A549 (cell line): ENCODE results near the gene LRRC59. TPM values are rescaled to one million over a fixed set of nuclear protein-coding genes. Genes with fewer than 3 reads are reported as not detected.
"Not testable (repeated sequence)": the region's sequence is repeated elsewhere in the genome, so short reads cannot be mapped to it uniquely, and the experiment has no call there.

Experiments
- ATAC-seq, 2 experiments: fragments of 200-7000 bp in 1 of 2; fragments of >200 bp in 1 of 2; cut with Nextera tagmentation in 1 of 2; cut with Tn5 transposase in 1 of 2; 3 replicates each; pipeline versions ENCODE4 v1.8.0 to v1.9.1; 2018 to 2020; ENCODE audit warnings: mild to moderate bottlenecking in 1 of 2, moderate library complexity in 1 of 2
- CTCF ChIA-PET: fragments of 300-600 bp; sonication (Branson Sonifier 250); formaldehyde crosslinking; extraction: SDS; loops from one replicate; lab custom pipeline; 2021; ENCODE audit warnings: antibody characterized with exemption, inconsistent platforms; lab: Yijun Ruan, JAX
- POLR2A ChIA-PET: fragments of 350-600 bp; formaldehyde crosslinking; extraction: SDS; loops from one replicate; lab custom pipeline; 2021; ENCODE audit warnings: antibody characterized with exemption, inconsistent platforms; lab: Yijun Ruan, JAX
- DNase-seq, 2 experiments: peaks; one replicate each; pipeline versions ENCODE4 v3.0.0 to v3.0.0-alpha.2; 2011 to 2016; ENCODE audit warnings: low read depth in 1 of 2, low spot score in 1 of 2
- FAIRE-seq: peaks from 2 replicates; lab custom pipeline; 2011; peaks lifted over from hg19 to GRCh38; lab: Jason Lieb, UNC
- H3K27ac ChIP-seq, 2 experiments: fragments of >200 bp; sonication (Bioruptor Twin); formaldehyde crosslinking; 3 replicates each; pipeline ENCODE4 v1.5.1; 2016 to 2017
- H3K4me1 ChIP-seq: fragments of >200 bp; sonication (Bioruptor Twin); formaldehyde crosslinking; 3 replicates; pipeline ENCODE4 v1.6.1; 2016
- H3K4me2 ChIP-seq: fragments of >200 bp; sonication (Bioruptor Twin); formaldehyde crosslinking; 3 replicates; pipeline ENCODE4 v1.6.1; 2016
- H3K4me3 ChIP-seq: fragments of >200 bp; sonication (Bioruptor Twin); formaldehyde crosslinking; 3 replicates; pipeline ENCODE4 v1.5.1; 2016
- H3K9me3 ChIP-seq: fragments of >200 bp; sonication (Bioruptor Twin); formaldehyde crosslinking; 3 replicates; pipeline ENCODE4 v1.6.1; 2016
- CBX8 ChIP-seq: fragments of 200-600 bp; sonication (generic); IDR thresholded peaks from 2 replicates; pipeline ENCODE4 v1.6.1; 2016
- FOSB ChIP-seq: fragments of 250-450 bp; sonication (Bioruptor Pico); IDR thresholded peaks from 2 replicates; pipeline ENCODE4 v1.5.0; 2020; ENCODE audit warnings: mild to moderate bottlenecking, moderate library complexity
- GATA3 ChIP-seq: IDR thresholded peaks from 2 replicates; pipeline ENCODE4 v1.6.1; 2012; ENCODE audit warnings: borderline replicate concordance
- HDAC2 ChIP-seq: fragments of 200-600 bp; sonication (generic); IDR thresholded peaks from 2 replicates; pipeline ENCODE4 v1.6.1; 2016
- JUN ChIP-seq, 2 experiments: fragments of >200 bp; sonication (Bioruptor Twin); formaldehyde crosslinking; IDR thresholded peaks; 2 replicates in 1 of 2; 3 replicates in 1 of 2; pipeline ENCODE4 v1.6.1; 2016 to 2017
- MAFK ChIP-seq: fragments of 450-650 bp; IDR thresholded peaks from 2 replicates; pipeline ENCODE4 v1.6.1; 2014; ENCODE audit not compliant: partially characterized antibody
- MAZ ChIP-seq: fragments of 150-350 bp; IDR thresholded peaks from 2 replicates; pipeline ENCODE4 v1.6.1; 2014; ENCODE audit warnings: antibody characterized with exemption, low read depth, low read length, borderline replicate concordance
- MYC ChIP-seq: IDR thresholded peaks from 2 replicates; pipeline ENCODE4 v1.6.1; 2012; ENCODE audit warnings: mild to moderate bottlenecking, inconsistent platforms, low read length, improper control_type of control experiment, borderline replicate concordance
- NR3C1 ChIP-seq: fragments of >200 bp; sonication (Bioruptor Twin); formaldehyde crosslinking; IDR thresholded peaks from 3 replicates; pipeline ENCODE4 v1.6.1; 2017
- PHF8 ChIP-seq: fragments of 200-600 bp; sonication (generic); IDR thresholded peaks from 2 replicates; pipeline ENCODE4 v1.6.1; 2016; ENCODE audit warnings: low read depth, mild to moderate bottlenecking, antibody characterized with exemption, moderate library complexity, borderline replicate concordance
- POLR2A ChIP-seq: IDR thresholded peaks from 2 replicates; pipeline ENCODE4 v1.6.1; 2012; ENCODE audit warnings: mild to moderate bottlenecking, low read length
- RARB ChIP-seq: fragments of 250-450 bp; sonication (Bioruptor Pico); IDR thresholded peaks from 2 replicates; pipeline ENCODE4 v1.8.0; 2021; ENCODE audit warnings: mild to moderate bottlenecking, moderate library complexity
- RFX5 ChIP-seq: fragments of 450-650 bp; IDR thresholded peaks from 2 replicates; pipeline ENCODE4 v1.7.1; 2014; ENCODE audit warnings: antibody characterized with exemption, mild to moderate bottlenecking, moderate library complexity
- TFCP2L1 ChIP-seq: fragments of 250-450 bp; sonication (Bioruptor Pico); IDR thresholded peaks from 2 replicates; pipeline ENCODE4 v1.5.0; 2021; ENCODE audit warnings: mild to moderate bottlenecking
- ZC3H11A ChIP-seq: fragments of 450-650 bp; IDR thresholded peaks from 2 replicates; pipeline ENCODE4 v1.6.1; 2014; ENCODE audit warnings: antibody characterized with exemption, mild to moderate bottlenecking
- ZNF302 ChIP-seq: fragments of 250-450 bp; sonication (Bioruptor Pico); IDR thresholded peaks from 2 replicates; pipeline ENCODE4 v1.9.0; 2021; ENCODE audit warnings: inconsistent platforms, mild to moderate bottlenecking, moderate library complexity
- WGBS: methylation state at CpG from one replicate; pipeline ENCODE4 v1.1.6; 2017; ENCODE audit errors: missing lambda C conversion rate; 5-methylcytosine and 5-hydroxymethylcytosine counted together
- polyA plus RNA-seq, 4 experiments: library from polyadenylated mRNA; depleted of rRNA in 3 of 4; stranded (reverse); fragments of >200 nt; fragmentation: RNase III in 1 of 4; extraction: RNeasy Plus Mini Kit Qiagen cat#74134 plus additional on column Dnase treatment in 1 of 4; gene quantifications; 2 replicates in 3 of 4; 3 replicates in 1 of 4; pipeline ENCODE4 v1.2.3, GENCODE V29; 2011 to 2017
- TF ChIP-seq, protein P1 (sequence below): fragments of 450-650 bp; IDR thresholded peaks from 2 replicates; pipeline ENCODE4 v1.6.1; 2014; ENCODE audit warnings: antibody characterized with exemption
- TF ChIP-seq, protein P2 (sequence below): fragments of 250-450 bp; sonication (Bioruptor Pico); IDR thresholded peaks from 2 replicates; pipeline ENCODE4 v1.5.0; 2020; ENCODE audit warnings: low read depth, mild to moderate bottlenecking, moderate library complexity
- TF ChIP-seq, protein P3 (sequence below): fragments of >200 bp; sonication (Bioruptor Twin); formaldehyde crosslinking; IDR thresholded peaks from 3 replicates; pipeline ENCODE4 v1.6.1; 2016

Gene LRRC59
- polyA plus RNA-seq, 2 of the 4 experiments (the other 2 are of a cell fraction) = 209 to 228 TPM

DNA sequence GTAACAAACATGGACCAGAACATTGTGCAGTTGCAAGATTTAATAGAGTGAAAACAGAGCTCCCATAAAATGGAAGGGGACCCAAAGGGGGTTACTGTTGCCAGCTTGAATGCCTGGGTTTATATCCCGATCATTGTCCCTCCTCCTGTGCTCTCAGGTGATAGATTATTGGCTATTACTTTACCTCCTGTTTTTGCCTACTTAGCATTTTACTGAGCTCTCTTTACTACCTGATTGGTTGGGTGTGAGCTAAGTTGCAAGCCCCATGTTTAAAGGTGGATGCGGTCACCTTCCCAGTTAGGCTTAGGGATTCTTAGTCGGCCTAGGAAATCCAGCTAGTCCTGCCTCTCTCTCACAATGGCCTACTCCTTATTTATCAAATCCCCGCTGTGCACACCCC lies 8.0 kb upstream of the LRRC59 start:
- H3K4me3 ChIP-seq, DNase-seq, H3K4me1 ChIP-seq, H3K4me2 ChIP-seq, ATAC-seq, H3K9me3 ChIP-seq, FAIRE-seq, H3K27ac ChIP-seq: not testable (repeated sequence)
- CTCF ChIA-PET = interaction anchor here (1.2 to 6.0 kb wide), 5 partner anchors 7 to 219 kb away, joined by 3 to 59 read pairs (median 5); partner anchors contain the start of gene LRRC59
- 48% methylated on average over 4 of the region's 4 CpGs for WGBS
- TF ChIP-seq MAFK = peak; percentile 94
- POLR2A ChIA-PET = interaction anchor here (3.3 kb wide), 1 partner anchor 8 kb away, joined by 9 read pairs; the partner anchor contains the start of gene LRRC59

DNA sequence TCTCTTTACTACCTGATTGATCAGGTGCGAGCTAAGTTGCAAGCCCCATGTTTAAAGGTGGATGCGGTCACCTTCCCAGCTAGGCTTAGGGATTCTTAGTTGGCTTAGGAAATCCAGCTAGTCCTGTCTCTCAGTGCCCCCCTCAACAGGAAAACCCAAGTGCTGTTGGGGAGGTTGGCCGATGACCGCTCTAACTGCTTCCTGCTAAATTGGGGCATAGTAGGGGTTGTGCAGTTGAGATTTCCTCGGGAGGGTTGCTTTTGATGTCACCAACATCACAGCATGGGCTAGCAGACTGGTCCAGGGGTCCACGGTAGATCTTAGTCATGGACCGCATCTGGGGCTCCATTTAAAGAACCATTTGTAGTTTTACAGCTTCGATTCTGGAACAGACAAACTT lies 2.3 kb upstream of the LRRC59 start:
- WGBS = 75% methylated on average over 8 of the region's 8 CpGs
- CTCF ChIA-PET = interaction anchor here (1.0 to 15.8 kb wide), 7 partner anchors 8 to 80 kb away, joined by 3 to 445 read pairs (median 27); partner anchors contain the start of genes ACSF2, EME1 and MRPL27
- POLR2A ChIA-PET = not testable (repeated sequence)

DNA sequence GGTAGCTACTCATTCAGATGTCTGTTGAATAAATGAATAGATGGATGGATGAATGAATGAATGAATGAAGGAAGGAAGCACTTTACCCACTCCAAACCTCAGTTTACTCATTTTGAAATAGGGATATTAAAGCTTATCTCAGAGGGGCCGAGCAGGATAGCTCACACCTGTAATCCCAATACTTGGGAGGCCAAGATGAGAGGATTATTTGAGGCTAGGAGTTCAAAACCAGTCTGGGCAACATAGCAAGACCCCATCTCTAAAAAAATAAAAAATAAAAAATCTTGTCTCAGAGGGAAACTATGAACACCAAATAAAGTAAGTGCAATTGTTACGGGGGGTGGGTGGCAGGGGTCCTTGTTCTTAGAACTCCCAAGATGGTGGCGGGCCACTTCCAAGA lies 1.3 kb upstream of the LRRC59 start:
- not testable (repeated sequence) for FAIRE-seq, ATAC-seq, DNase-seq, H3K9me3 ChIP-seq, H3K4me3 ChIP-seq, H3K27ac ChIP-seq, H3K4me2 ChIP-seq
- ChIA-PET CTCF (interaction anchor here (1.0 to 15.8 kb wide), 13 partner anchors 9 to 304 kb away, joined by 3 to 445 read pairs (median 17); partner anchors contain the start of genes ACSF2, EME1 and MRPL27), POLR2A (interaction anchor here (0.9 kb wide), 1 partner anchor 18 kb away, joined by 3 read pairs; no protein-coding TSS in a partner anchor)
- WGBS = 71% methylated on average over 3 of the region's 3 CpGs
- H3K4me1 ChIP-seq = peaks cover 20% of the 10 kb centered on the region

More for the DNA sequence above, 2.3 kb upstream of the LRRC59 start:
- DNase-seq, ATAC-seq, H3K4me3 ChIP-seq, FAIRE-seq, H3K27ac ChIP-seq, H3K9me3 ChIP-seq, H3K4me2 ChIP-seq: not testable (repeated sequence)
- peaks cover 20% of the 10 kb centered on the region for H3K4me1 ChIP-seq

DNA sequence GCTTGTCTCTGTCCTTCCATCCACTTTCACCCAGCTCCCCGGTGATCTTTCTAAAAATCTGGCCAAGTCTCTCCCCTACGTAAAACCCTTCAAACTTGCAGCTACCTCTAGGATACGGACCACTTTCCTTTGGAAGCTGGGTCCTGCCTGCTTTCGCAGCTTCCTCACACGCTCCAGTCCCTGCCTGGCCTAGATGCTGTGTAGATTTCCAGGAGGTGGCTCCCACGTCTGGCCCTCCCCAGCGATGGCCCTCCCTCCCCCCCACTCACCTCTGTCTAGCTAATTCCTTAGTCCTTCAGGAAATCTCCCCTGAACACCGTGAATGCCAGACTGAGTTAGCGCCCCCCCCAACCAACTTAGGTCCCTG lies 579 bp upstream of the LRRC59 start:
- Histone ChIP-seq H3K27ac (peak overlapping the region; percentile 88 to 94), H3K4me1 (peaks cover 20% of the 10 kb centered on the region), H3K4me3 (peak overlapping the region; percentile 88; the same call in 2 of the 3 replicates), H3K9me3 (no peaks in the 10 kb centered on the region), H3K4me2 (peak overlapping the region; percentile 96)
- 51% methylated on average over 9 of the region's 9 CpGs for WGBS
- TF ChIP-seq POLR2A (no peak), FOSB (CRISPR knock-in tag) (no peak), NR3C1 (no peak), CBX8 (no peak), PHF8 (no peak), ZC3H11A (no peak), HDAC2 (no peak), GATA3 (no peak), TFCP2L1 (CRISPR knock-in tag) (no peak), MYC (no peak), RARB (CRISPR knock-in tag) (no peak), ZNF302 (CRISPR knock-in tag) (no peak), MAZ (no peak), JUN (IDR thresholded peaks at IDR 0.05) (no peak), RFX5 (no peak)
- TF ChIP-seq, protein P1, sequence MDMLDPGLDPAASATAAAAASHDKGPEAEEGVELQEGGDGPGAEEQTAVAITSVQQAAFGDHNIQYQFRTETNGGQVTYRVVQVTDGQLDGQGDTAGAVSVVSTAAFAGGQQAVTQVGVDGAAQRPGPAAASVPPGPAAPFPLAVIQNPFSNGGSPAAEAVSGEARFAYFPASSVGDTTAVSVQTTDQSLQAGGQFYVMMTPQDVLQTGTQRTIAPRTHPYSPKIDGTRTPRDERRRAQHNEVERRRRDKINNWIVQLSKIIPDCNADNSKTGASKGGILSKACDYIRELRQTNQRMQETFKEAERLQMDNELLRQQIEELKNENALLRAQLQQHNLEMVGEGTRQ = no peak
- TF ChIP-seq, protein P2, sequence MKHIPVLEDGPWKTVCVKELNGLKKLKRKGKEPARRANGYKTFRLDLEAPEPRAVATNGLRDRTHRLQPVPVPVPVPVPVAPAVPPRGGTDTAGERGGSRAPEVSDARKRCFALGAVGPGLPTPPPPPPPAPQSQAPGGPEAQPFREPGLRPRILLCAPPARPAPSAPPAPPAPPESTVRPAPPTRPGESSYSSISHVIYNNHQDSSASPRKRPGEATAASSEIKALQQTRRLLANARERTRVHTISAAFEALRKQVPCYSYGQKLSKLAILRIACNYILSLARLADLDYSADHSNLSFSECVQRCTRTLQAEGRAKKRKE = no peak
- TF ChIP-seq, protein P3, sequence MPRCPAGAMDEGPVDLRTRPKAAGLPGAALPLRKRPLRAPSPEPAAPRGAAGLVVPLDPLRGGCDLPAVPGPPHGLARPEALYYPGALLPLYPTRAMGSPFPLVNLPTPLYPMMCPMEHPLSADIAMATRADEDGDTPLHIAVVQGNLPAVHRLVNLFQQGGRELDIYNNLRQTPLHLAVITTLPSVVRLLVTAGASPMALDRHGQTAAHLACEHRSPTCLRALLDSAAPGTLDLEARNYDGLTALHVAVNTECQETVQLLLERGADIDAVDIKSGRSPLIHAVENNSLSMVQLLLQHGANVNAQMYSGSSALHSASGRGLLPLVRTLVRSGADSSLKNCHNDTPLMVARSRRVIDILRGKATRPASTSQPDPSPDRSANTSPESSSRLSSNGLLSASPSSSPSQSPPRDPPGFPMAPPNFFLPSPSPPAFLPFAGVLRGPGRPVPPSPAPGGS = no peak
- CTCF ChIA-PET = interaction anchor here (0.7 to 15.8 kb wide), 36 partner anchors 9 to 407 kb away, joined by 3 to 445 read pairs (median 6); partner anchors contain the start of genes ACSF2, EME1, MRPL27 and RSAD1
- FAIRE-seq = no peak
- POLR2A ChIA-PET = interaction anchor here (0.6 to 1.9 kb wide), 16 partner anchors 8 to 220 kb away, joined by 3 to 9 read pairs (median 4); partner anchors contain the start of genes EME1 and MRPL27
- DNase-seq = no peak
- ATAC-seq = peak in 1 of 2 experiments; percentile 1; a peak in 2 of 6 replicates
